HepG2 (cell line): ENCODE measurements around the gene PPFIA4. TPM values are rescaled to one million over a fixed set of nuclear protein-coding genes. Genes with fewer than 3 reads are reported as not detected.

Experiments
- KAT2B ChIP-seq: fragments of 150-350 bp; IDR thresholded peaks from 2 replicates; pipeline ENCODE4 v1.6.1; 2014; ENCODE audit warnings: low read depth, low read length, borderline replicate concordance
- NFIB ChIP-seq: sonication (generic); formaldehyde crosslinking; IDR thresholded peaks from 2 replicates; pipeline ENCODE4 v1.9.0; 2021; ENCODE audit warnings: missing genetic modification reagents, mild to moderate bottlenecking, borderline replicate concordance
- PHF20 ChIP-seq: sonication (generic); formaldehyde crosslinking; IDR thresholded peaks from 2 replicates; pipeline ENCODE4 v1.5.0; 2020; ENCODE audit warnings: mild to moderate bottlenecking, missing genetic modification reagents
- PHF5A ChIP-seq: IDR thresholded peaks from one replicate; pipeline ENCODE4 v1.6.1; 2018; ENCODE audit warnings: low read depth, missing genetic modification reagents; ENCODE audit not compliant: unreplicated experiment
- RORA ChIP-seq: sonication (generic); formaldehyde crosslinking; IDR thresholded peaks from 2 replicates; pipeline ENCODE4 v1.5.0; 2020; ENCODE audit warnings: mild to moderate bottlenecking, missing genetic modification reagents, moderate library complexity
- SIN3A ChIP-seq: IDR thresholded peaks from 2 replicates; pipeline ENCODE4 v1.6.1; 2011; ENCODE audit warnings: low read depth, mild to moderate bottlenecking, control low read depth, low read length, borderline replicate concordance
- TP53 ChIP-seq: sonication (generic); formaldehyde crosslinking; conservative IDR thresholded peaks from 2 replicates; pipeline ENCODE4 v1.4.0; 2020; ENCODE audit warnings: missing genetic modification reagents
- ZC3H4 ChIP-seq: sonication (generic); formaldehyde crosslinking; IDR thresholded peaks from 2 replicates; pipeline ENCODE4 v1.4.0; 2020; ENCODE audit warnings: missing genetic modification reagents, borderline replicate concordance
- ZNF160 ChIP-seq: sonication (generic); formaldehyde crosslinking; IDR thresholded peaks from 2 replicates; pipeline ENCODE4 v1.8.0; 2022; ENCODE audit warnings: mild to moderate bottlenecking, inconsistent platforms, missing genetic modification reagents
- ZNF432 ChIP-seq: sonication (generic); formaldehyde crosslinking; IDR thresholded peaks from 2 replicates; pipeline ENCODE4 v1.5.0; 2020; ENCODE audit warnings: missing genetic modification reagents, mild to moderate bottlenecking, borderline replicate concordance
- polyA plus RNA-seq, 8 experiments: library from polyadenylated mRNA; depleted of rRNA in 3 of 8; stranded (reverse) in 7 of 8; unstranded in 1 of 8; fragments of >200 nt; fragmentation: Illumina TruSeq in 4 of 8; extraction: Trizol in 4 of 8; gene quantifications; 2 replicates each; pipeline versions ENCODE4 v1.2.1 to v1.2.3, GENCODE V29; 2011 to 2016; ENCODE audit warnings: low read depth in 4 of 8, missing spikeins in 1 of 8, mixed read lengths in 1 of 8; ENCODE audit not compliant: insufficient read depth in 1 of 8
- total RNA-seq, 5 experiments: library from RNA; depleted of rRNA; stranded (reverse); fragments of >200 nt; fragmentation: Illumina TruSeq; extraction: Trizol; gene quantifications; 2 replicates each; pipeline ENCODE4 v1.2.3, GENCODE V29; 2016; ENCODE audit warnings: low read depth in 1 of 5
- TF ChIP-seq, protein P1 (sequence below): sonication (generic); formaldehyde crosslinking; IDR thresholded peaks from 2 replicates; pipeline ENCODE4 v1.5.0; 2020; ENCODE audit warnings: missing genetic modification reagents, mild to moderate bottlenecking, borderline replicate concordance
- TF ChIP-seq, protein P2 (sequence below): sonication (generic); formaldehyde crosslinking; IDR thresholded peaks from 2 replicates; pipeline ENCODE4 v1.5.0; 2020; ENCODE audit warnings: mild to moderate bottlenecking, missing genetic modification reagents, moderate library complexity
- TF ChIP-seq, protein P3 (sequence below): sonication (generic); formaldehyde crosslinking; IDR thresholded peaks from 2 replicates; pipeline ENCODE4 v1.5.0; 2020; ENCODE audit warnings: mild to moderate bottlenecking, missing genetic modification reagents
- TF ChIP-seq, protein P4 (sequence below): IDR thresholded peaks from 2 replicates; pipeline ENCODE4 v1.6.1; 2016; ENCODE audit warnings: low read depth, control low read depth
- TF ChIP-seq, protein P5 (sequence below): IDR thresholded peaks from 2 replicates; pipeline ENCODE4 v1.6.1; 2016; ENCODE audit warnings: low read depth
- TF ChIP-seq, protein P6 (sequence below): sonication (generic); formaldehyde crosslinking; IDR thresholded peaks from 2 replicates; pipeline ENCODE4 v1.5.1; 2020; ENCODE audit warnings: mild to moderate bottlenecking, missing genetic modification reagents, borderline replicate concordance

PPFIA4 gene
- total and polyA plus RNA-seq, 2 of the 13 experiments (the other 11 are each of a cell fraction or from before 2014, with no cell fraction given) = 6.4 TPM; not detected in 1

DNA sequence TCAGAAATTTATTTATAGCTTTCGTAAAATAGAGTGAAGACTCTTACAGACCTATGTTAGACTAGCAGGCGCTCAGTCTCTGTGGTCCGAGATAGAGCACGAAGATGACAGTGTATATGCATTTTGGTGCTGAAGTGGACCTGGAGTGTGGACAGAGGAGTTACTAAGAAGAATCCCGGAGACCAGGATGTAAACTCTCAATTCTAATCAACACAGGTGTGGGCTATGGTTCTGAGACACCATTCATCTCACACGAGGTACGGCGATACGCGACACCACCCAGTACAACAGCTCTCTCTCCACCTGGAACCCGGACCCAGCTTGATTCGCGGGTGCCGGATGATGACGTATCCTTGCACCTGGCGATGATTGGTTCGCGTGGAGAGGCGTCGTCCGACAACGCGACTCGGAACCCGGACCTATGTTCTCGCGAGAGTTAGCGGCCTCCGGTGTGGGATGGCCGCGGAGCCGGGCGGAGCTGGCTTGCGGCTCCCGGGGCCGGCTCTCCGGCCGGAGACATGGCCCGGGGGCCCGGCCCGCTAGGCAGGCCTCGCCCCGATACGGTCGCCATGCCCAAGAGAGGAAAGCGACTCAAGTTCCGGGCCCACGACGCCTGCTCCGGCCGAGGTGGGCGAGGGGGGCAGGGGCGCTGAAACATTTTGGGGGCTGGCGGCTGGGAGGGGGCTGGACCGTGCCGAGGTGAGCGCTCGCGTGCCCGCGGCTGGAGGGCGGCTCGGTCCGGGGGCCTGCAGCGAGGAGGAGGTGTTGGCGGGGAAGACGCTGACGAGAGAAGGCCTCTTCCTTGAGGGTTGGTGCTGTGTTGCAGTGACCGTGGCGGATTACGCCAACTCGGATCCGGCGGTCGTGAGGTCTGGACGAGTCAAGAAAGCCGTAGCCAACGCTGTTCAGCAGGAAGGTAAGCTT, 19.1 kb upstream of the PPFIA4 start, which contains the start of gene TMEM183A (continued):
- TF ChIP-seq, protein P1, sequence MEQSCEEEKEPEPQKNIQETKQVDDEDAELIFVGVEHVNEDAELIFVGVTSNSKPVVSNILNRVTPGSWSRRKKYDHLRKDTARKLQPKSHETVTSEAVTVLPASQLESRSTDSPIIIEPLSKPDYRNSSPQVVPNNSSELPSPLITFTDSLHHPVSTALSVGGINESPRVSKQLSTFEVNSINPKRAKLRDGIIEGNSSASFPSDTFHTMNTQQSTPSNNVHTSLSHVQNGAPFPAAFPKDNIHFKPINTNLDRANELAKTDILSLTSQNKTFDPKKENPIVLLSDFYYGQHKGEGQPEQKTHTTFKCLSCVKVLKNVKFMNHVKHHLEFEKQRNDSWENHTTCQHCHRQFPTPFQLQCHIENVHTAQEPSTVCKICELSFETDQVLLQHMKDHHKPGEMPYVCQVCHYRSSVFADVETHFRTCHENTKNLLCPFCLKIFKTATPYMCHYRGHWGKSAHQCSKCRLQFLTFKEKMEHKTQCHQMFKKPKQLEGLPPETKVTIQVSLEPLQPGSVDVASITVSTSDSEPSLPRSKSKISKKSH (CRISPR knock-in tag) = no peak
- TF ChIP-seq, protein P2, sequence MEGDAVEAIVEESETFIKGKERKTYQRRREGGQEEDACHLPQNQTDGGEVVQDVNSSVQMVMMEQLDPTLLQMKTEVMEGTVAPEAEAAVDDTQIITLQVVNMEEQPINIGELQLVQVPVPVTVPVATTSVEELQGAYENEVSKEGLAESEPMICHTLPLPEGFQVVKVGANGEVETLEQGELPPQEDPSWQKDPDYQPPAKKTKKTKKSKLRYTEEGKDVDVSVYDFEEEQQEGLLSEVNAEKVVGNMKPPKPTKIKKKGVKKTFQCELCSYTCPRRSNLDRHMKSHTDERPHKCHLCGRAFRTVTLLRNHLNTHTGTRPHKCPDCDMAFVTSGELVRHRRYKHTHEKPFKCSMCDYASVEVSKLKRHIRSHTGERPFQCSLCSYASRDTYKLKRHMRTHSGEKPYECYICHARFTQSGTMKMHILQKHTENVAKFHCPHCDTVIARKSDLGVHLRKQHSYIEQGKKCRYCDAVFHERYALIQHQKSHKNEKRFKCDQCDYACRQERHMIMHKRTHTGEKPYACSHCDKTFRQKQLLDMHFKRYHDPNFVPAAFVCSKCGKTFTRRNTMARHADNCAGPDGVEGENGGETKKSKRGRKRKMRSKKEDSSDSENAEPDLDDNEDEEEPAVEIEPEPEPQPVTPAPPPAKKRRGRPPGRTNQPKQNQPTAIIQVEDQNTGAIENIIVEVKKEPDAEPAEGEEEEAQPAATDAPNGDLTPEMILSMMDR (CRISPR knock-in tag) = no peak
- no peak for TF ChIP-seq KAT2B
- TF ChIP-seq, protein P3, sequence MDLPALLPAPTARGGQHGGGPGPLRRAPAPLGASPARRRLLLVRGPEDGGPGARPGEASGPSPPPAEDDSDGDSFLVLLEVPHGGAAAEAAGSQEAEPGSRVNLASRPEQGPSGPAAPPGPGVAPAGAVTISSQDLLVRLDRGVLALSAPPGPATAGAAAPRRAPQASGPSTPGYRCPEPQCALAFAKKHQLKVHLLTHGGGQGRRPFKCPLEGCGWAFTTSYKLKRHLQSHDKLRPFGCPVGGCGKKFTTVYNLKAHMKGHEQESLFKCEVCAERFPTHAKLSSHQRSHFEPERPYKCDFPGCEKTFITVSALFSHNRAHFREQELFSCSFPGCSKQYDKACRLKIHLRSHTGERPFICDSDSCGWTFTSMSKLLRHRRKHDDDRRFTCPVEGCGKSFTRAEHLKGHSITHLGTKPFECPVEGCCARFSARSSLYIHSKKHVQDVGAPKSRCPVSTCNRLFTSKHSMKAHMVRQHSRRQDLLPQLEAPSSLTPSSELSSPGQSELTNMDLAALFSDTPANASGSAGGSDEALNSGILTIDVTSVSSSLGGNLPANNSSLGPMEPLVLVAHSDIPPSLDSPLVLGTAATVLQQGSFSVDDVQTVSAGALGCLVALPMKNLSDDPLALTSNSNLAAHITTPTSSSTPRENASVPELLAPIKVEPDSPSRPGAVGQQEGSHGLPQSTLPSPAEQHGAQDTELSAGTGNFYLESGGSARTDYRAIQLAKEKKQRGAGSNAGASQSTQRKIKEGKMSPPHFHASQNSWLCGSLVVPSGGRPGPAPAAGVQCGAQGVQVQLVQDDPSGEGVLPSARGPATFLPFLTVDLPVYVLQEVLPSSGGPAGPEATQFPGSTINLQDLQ (CRISPR knock-in tag) = no peak
- TF ChIP-seq, protein P4, sequence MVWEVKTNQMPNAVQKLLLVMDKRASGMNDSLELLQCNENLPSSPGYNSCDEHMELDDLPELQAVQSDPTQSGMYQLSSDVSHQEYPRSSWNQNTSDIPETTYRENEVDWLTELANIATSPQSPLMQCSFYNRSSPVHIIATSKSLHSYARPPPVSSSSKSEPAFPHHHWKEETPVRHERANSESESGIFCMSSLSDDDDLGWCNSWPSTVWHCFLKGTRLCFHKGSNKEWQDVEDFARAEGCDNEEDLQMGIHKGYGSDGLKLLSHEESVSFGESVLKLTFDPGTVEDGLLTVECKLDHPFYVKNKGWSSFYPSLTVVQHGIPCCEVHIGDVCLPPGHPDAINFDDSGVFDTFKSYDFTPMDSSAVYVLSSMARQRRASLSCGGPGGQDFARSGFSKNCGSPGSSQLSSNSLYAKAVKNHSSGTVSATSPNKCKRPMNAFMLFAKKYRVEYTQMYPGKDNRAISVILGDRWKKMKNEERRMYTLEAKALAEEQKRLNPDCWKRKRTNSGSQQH = peak; percentile 16
- TF ChIP-seq, protein P5, sequence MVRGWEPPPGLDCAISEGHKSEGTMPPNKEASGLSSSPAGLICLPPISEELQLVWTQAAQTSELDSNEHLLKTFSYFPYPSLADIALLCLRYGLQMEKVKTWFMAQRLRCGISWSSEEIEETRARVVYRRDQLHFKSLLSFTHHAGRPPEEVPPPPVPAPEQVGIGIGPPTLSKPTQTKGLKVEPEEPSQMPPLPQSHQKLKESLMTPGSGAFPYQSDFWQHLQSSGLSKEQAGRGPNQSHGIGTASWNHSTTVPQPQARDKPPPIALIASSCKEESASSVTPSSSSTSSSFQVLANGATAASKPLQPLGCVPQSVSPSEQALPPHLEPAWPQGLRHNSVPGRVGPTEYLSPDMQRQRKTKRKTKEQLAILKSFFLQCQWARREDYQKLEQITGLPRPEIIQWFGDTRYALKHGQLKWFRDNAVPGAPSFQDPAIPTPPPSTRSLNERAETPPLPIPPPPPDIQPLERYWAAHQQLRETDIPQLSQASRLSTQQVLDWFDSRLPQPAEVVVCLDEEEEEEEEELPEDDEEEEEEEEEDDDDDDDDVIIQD = no peak
- peak; percentile 19 for TF ChIP-seq PHF5A
- TF ChIP-seq SIN3A = peak; percentile 87
- TF ChIP-seq ZC3H4 (CRISPR knock-in tag) = no peak
- TF ChIP-seq NFIB = no peak
- no peak for TF ChIP-seq TP53 (CRISPR knock-in tag)
- no peak for TF ChIP-seq ZNF432 (CRISPR knock-in tag)
- TF ChIP-seq RORA (CRISPR knock-in tag) = no peak
- TF ChIP-seq PHF20 = peak; percentile 93
- TF ChIP-seq ZNF160 (CRISPR knock-in tag) = no peak; the same call in 1 of the 2 replicates
- TF ChIP-seq, protein P6, sequence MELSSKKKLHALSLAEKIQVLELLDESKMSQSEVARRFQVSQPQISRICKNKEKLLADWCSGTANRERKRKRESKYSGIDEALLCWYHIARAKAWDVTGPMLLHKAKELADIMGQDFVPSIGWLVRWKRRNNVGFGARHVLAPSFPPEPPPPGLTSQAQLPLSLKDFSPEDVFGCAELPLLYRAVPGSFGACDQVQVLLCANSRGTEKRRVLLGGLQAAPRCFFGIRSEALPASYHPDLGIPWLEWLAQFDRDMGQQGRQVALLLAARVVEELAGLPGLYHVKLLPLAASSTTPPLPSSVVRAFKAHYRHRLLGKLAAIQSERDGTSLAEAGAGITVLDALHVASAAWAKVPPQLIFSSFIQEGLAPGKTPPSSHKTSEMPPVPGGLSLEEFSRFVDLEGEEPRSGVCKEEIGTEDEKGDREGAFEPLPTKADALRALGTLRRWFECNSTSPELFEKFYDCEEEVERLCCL = no peak
